ENCODE measurements around the gene ICAM4. TPM values are rescaled to one million over a fixed set of nuclear protein-coding genes. Genes with fewer than 3 reads are reported as not detected.
A peak's percentile ranks its signal among the peaks of the same experiment; 100 is the strongest.

ICAM4 gene
- total RNA-seq, 1 experiment from 2014 or later = 2.0 TPM

GRCh38 chr19:10245189-10245939 lies 41.4 kb upstream of the ICAM4 start:
- Mint-ChIP-seq H3K27ac (peak overlapping the region; percentile 41), H3K4me1 (no peaks in the 10 kb centered on the region), H3K9me3 (no peaks in the 10 kb centered on the region), H3K36me3 (no peaks in the 10 kb centered on the region), H3K4me3 (no peak overlapping the region), H3K27me3 (ENCODE audit: low read depth) (no peaks in the 10 kb centered on the region)
- POLR2A ChIA-PET = interaction anchor here (0.6 kb wide), 1 partner anchor 102 kb away, joined by 3 read pairs; no protein-coding TSS in a partner anchor
- no peak for DNase-seq (ENCODE audit: low spot score)
- CTCF ChIA-PET = interaction anchor here (1.1 to 1.6 kb wide), 3 partner anchors 14 to 171 kb away, joined by 3 to 7 read pairs (median 4); no protein-coding TSS in a partner anchor
- no peak for TF ChIP-seq GRHL2 (CRISPR knock-in tag; IDR thresholded peaks at IDR 0.05; ENCODE audit: insufficient replicate concordance, severe bottlenecking)
- TF ChIP-seq, protein P1, sequence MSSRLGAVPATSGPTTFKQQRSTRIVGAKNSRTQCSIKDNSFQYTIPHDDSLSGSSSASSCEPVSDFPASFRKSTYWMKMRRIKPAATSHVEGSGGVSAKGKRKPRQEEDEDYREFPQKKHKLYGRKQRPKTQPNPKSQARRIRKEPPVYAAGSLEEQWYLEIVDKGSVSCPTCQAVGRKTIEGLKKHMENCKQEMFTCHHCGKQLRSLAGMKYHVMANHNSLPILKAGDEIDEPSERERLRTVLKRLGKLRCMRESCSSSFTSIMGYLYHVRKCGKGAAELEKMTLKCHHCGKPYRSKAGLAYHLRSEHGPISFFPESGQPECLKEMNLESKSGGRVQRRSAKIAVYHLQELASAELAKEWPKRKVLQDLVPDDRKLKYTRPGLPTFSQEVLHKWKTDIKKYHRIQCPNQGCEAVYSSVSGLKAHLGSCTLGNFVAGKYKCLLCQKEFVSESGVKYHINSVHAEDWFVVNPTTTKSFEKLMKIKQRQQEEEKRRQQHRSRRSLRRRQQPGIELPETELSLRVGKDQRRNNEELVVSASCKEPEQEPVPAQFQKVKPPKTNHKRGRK (CRISPR knock-in tag; IDR thresholded peaks at IDR 0.05; ENCODE audit: borderline replicate concordance) = no peak
- no peak for ATAC-seq

DNA sequence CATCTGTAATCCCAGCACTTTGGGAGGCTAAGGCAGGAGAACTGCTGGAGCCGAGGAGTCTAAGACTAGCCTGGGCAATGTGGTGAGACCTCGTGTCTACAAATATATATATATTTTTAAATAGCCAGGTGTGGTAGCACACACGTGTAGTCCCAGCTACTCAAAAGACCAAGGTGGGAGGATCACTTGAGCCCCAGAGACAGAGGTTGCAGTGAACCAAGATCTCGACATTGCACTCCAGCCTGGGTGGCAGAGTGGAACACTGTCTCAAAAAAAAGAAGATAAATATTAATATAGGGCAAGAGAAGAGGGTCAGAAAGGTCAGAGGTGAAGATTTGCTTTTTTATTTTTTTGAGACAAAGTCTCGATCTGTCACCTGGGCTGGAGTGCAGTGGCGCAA lies 40.2 kb upstream of the ICAM4 start:
- Mint-ChIP-seq H3K36me3 (no peaks in the 10 kb centered on the region), H3K27me3 (ENCODE audit: low read depth) (no peaks in the 10 kb centered on the region), H3K27ac (no peak overlapping the region), H3K9me3 (no peaks in the 10 kb centered on the region), H3K4me1 (no peaks in the 10 kb centered on the region), H3K4me3 (no peak overlapping the region)
- no peak for TF ChIP-seq ETV6 (CRISPR knock-in tag; IDR thresholded peaks at IDR 0.05)
- TF ChIP-seq GRHL2 (CRISPR knock-in tag; IDR thresholded peaks at IDR 0.05; ENCODE audit: insufficient replicate concordance, severe bottlenecking) = no peak
- no peak for TF ChIP-seq GTF2I (CRISPR knock-in tag; conservative IDR thresholded peaks at IDR 0.05)
- TF ChIP-seq ATF1 (CRISPR knock-in tag; IDR thresholded peaks at IDR 0.05) = no peak
- POLR2A ChIA-PET = no interaction called here
- DNase-seq (ENCODE audit: low spot score) (no peak), ATAC-seq (no peak)
- CTCF ChIA-PET = no interaction called here

- Mint-ChIP-seq H3K9me3 (no peaks in the 10 kb centered on the region), H3K27me3 (ENCODE audit: low read depth) (peaks cover 2% of the 10 kb centered on the region; the same call in 1 of the 2 replicates), H3K27ac (peak within 1 kb of the TSS; percentile 96), H3K4me1 (peaks cover 5% of the 10 kb centered on the region), H3K36me3 (peaks cover 24% of the 10 kb centered on the region), H3K4me3 (peak within 1 kb of the TSS; percentile 95)
- ChIA-PET POLR2A (interaction anchor here (0.5 to 0.7 kb wide), 2 partner anchors 13 to 469 kb away, joined by 5 read pairs; no protein-coding TSS in a partner anchor), CTCF (interaction anchor here (0.7 to 3.5 kb wide), 6 partner anchors 17 to 137 kb away, joined by 4 to 43 read pairs (median 4); partner anchors contain the start of genes ICAM5 and TYK2)
- ATAC-seq (peak; percentile 98), DNase-seq (ENCODE audit: low spot score) (peak; percentile 96)
- 0 out of 2 replicates have a peak, but pooled peaks have one; percentile 30 for TF ChIP-seq ZNF232 (CRISPR knock-in tag; IDR thresholded peaks at IDR 0.05)
- TF ChIP-seq, protein P2, sequence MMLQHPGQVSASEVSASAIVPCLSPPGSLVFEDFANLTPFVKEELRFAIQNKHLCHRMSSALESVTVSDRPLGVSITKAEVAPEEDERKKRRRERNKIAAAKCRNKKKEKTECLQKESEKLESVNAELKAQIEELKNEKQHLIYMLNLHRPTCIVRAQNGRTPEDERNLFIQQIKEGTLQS (CRISPR knock-in tag; conservative IDR thresholded peaks at IDR 0.05) = no peak
- peak; percentile 91; the same call in 1 of the 2 replicates for TF ChIP-seq FOXK1 (CRISPR knock-in tag; IDR thresholded peaks at IDR 0.05)
- TF ChIP-seq SMAD4 (CRISPR knock-in tag; IDR thresholded peaks at IDR 0.05) = no peak
- TF ChIP-seq JUN (CRISPR knock-in tag; IDR thresholded peaks at IDR 0.05) = no peak
- TF ChIP-seq, protein P3, sequence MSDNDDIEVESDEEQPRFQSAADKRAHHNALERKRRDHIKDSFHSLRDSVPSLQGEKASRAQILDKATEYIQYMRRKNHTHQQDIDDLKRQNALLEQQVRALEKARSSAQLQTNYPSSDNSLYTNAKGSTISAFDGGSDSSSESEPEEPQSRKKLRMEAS (CRISPR knock-in tag; IDR thresholded peaks at IDR 0.05) = peak; percentile 91
- TF ChIP-seq KAT7 (CRISPR knock-in tag; IDR thresholded peaks at IDR 0.05; ENCODE audit: borderline replicate concordance) = peak; percentile 87; the same call in 1 of the 2 replicates
- TF ChIP-seq ZNF416 (CRISPR knock-in tag; IDR thresholded peaks at IDR 0.05) = no peak
- TF ChIP-seq FOXP4 (CRISPR knock-in tag; IDR thresholded peaks at IDR 0.05) = peak; percentile 21; the same call in 1 of the 2 replicates
- no peak for TF ChIP-seq PRRX2 (CRISPR knock-in tag; IDR thresholded peaks at IDR 0.05)
- no peak for TF ChIP-seq ZNF138 (CRISPR knock-in tag; conservative IDR thresholded peaks at IDR 0.05)
- TF ChIP-seq NFYB (CRISPR knock-in tag; conservative IDR thresholded peaks at IDR 0.05; ENCODE audit: low read depth) = peak; percentile 90
- no peak for TF ChIP-seq USF2 (CRISPR knock-in tag; IDR thresholded peaks at IDR 0.05)
- peak; percentile 16; the same call in 1 of the 2 replicates for TF ChIP-seq SMAD3 (CRISPR knock-in tag; IDR thresholded peaks at IDR 0.05; ENCODE audit: borderline replicate concordance)
- peak; percentile 100 for TF ChIP-seq CREM (CRISPR knock-in tag; IDR thresholded peaks at IDR 0.05)
- TF ChIP-seq, protein P4, sequence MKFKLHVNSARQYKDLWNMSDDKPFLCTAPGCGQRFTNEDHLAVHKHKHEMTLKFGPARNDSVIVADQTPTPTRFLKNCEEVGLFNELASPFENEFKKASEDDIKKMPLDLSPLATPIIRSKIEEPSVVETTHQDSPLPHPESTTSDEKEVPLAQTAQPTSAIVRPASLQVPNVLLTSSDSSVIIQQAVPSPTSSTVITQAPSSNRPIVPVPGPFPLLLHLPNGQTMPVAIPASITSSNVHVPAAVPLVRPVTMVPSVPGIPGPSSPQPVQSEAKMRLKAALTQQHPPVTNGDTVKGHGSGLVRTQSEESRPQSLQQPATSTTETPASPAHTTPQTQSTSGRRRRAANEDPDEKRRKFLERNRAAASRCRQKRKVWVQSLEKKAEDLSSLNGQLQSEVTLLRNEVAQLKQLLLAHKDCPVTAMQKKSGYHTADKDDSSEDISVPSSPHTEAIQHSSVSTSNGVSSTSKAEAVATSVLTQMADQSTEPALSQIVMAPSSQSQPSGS (CRISPR knock-in tag; IDR thresholded peaks at IDR 0.05; ENCODE audit: borderline replicate concordance, low read depth) = no peak
Measured at GRCh38 chr19:10251792-10252694, 34.7 kb upstream of the ICAM4 start, which contains the start of gene MRPL4. MRPL4 (plus strand) TSS chr19:10252214; CDS start chr19:10252254, 40 bp downstream.
